ENCODE data around the gene EMSY. TPM values are rescaled to one million over a fixed set of nuclear protein-coding genes. Genes with fewer than 3 reads are reported as not detected.

Gene EMSY
- total and polyA plus RNA-seq, 12 donors: 5.9 to 23.4 (median 16.9) TPM

DNA sequence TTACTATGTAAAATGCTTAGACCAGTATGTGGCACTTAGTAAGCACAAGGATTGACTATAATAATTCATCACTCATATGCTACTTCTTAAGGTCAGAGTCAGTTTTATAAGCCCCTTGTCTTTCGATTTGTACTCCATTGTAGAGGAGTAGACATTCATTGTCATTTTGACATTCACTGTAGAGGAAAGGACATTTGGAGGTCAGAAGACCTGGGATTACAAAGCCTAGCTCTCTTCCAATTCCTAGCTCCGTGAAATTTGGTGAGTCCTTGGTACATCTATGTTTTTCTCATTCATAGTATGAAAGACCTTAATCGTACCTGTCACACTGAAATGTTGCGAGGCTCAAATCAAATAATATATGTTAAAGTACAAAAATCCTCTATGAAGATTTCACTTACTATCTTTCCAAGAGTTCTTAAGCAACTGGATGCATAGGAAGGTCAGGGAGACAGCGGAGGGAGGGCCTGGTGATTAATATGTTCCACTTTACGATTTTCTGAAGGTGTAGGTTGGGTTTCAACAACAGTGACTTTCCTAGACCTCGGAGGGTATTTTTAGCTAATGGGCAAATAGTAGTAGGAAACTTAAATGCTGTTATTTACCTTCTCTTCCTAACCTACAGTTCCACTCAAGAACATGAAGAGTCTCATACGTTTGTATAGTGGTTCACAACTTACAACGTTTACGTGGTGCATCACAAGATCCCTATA, 1.4 kb upstream of the EMSY start:
- no peak for ATAC-seq
- Histone ChIP-seq H3K27ac (peak overlapping the region in 9 of 10 donors; percentile 83 to 98 (median 93)), H3K27me3 (no peaks in the 10 kb centered on the region), H3K9me3 (no peaks in the 10 kb centered on the region), H3K4me3 (peak overlapping the region in 9 of 10 donors; percentile 74 to 99 (median 97)), H3K4me1 (peaks cover 0 to 35% (median 22%) of the 10 kb centered on the region in 9 donors), H3K36me3 (peaks cover 0 to 27% (median 6%) of the 10 kb centered on the region in 9 donors)
- no peak for DNase-seq
- intact Hi-C loops (cut with DNase I): loop anchor here in 7 of 10 donors (5.0 to 10.0 kb wide), 5 partner anchors 59 to 239 kb away; partner anchors contain the start of genes GVQW3 (in 4 of the 7), THAP12 (in 4 of the 7) and WNT11 (in 3 of the 7)
- 24 to 34% methylated on average over 10 of the region's 10 CpGs for WGBS, 2 donors
- TF ChIP-seq, protein P1, sequence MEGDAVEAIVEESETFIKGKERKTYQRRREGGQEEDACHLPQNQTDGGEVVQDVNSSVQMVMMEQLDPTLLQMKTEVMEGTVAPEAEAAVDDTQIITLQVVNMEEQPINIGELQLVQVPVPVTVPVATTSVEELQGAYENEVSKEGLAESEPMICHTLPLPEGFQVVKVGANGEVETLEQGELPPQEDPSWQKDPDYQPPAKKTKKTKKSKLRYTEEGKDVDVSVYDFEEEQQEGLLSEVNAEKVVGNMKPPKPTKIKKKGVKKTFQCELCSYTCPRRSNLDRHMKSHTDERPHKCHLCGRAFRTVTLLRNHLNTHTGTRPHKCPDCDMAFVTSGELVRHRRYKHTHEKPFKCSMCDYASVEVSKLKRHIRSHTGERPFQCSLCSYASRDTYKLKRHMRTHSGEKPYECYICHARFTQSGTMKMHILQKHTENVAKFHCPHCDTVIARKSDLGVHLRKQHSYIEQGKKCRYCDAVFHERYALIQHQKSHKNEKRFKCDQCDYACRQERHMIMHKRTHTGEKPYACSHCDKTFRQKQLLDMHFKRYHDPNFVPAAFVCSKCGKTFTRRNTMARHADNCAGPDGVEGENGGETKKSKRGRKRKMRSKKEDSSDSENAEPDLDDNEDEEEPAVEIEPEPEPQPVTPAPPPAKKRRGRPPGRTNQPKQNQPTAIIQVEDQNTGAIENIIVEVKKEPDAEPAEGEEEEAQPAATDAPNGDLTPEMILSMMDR (IDR thresholded peaks at IDR 0.05): no peak

DNA sequence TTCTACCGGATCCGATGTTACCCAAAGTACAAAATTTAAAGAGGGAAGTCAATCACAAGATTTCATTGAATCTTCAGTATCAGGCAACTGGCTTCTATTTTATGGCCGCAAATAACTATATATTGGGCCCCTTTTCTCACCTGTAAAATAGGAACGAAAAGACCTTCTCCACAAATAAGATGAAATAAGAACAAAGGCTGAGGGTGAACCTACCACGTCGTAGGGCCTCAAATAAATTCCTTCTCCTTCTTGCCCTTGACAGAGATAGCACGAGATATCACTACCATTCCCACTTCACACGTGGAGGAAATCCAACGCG, 794 bp upstream of the EMSY start:
- intact Hi-C loops (cut with DNase I): loop anchor here in 8 of 10 donors (1.0 to 10.0 kb wide), 7 partner anchors 59 to 239 kb away; partner anchors contain the start of genes GVQW3 (in 8 of the 8), THAP12 (in 8 of the 8) and WNT11 (in 3 of the 8)
- peak overlapping the region; percentile 60 to 98 (median 92) for H3K27ac ChIP-seq

DNA sequence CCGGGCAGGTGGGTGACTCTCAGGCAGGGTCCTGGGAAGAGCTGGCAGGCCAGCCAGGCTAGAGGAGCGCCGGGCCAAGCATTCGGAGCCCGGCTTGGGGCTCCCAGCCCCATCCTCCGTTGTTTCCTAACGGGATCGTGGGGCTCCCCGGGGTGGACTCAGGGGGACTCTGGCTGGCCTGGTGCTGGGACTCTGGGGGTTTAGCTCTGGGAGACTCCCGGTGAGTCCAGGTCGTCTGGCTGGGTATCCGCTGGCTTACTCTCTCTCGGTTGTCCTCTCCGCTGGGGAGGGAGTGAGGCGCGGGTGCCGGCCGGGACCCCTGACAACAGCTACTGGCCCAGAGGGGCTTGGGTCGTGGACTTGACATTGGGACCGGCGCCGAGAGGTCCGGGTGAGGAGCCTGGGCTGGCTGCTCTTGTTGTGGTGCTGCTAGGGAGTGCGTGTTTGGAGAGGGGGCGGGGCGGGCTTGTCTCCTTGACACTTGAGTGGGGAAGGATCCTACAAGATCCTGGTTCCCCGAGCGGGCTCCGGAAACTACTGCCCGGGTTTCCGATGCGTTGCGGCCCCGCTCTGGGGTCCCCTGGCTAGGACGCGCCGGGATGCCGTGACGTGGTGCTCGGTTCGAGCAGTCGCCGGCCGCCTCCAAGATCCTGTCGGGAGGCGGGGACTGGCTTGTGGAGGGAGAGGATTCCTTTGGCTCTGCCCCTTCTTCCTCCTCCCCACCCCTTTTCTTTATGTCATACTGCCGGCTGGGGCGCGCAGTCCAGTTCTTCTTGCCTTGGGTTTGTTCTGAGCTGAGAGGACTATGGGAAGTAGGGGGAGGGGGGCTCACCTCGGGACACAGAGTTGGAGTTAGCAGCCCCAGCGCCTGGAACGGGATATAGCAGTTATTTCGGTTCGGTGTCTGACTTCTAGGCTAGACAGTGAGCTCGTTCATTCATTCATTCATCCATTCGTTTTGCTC, 585 bp downstream of the EMSY start:
- intact Hi-C loops (cut with DNase I): loop anchor here in 4 of 10 donors (2.0 to 10.0 kb wide), 4 partner anchors 61 to 241 kb away; partner anchors contain the start of genes GVQW3 (in 3 of the 4), THAP12 (in 3 of the 4) and WNT11 (in 1 of the 4)

More for the DNA sequence above, 794 bp upstream of the EMSY start:
- H3K36me3 ChIP-seq: peaks cover 0 to 33% (median 6%) of the 10 kb centered on the region in 9 donors
- peaks cover 0 to 35% (median 22%) of the 10 kb centered on the region in 9 donors for H3K4me1 ChIP-seq
- peak overlapping the region; percentile 43 to 99 (median 97) for H3K4me3 ChIP-seq
- no peaks in the 10 kb centered on the region for H3K27me3 ChIP-seq
- DNase-seq (no peak), ATAC-seq (no peak)
- TF ChIP-seq, protein P1 (IDR thresholded peaks at IDR 0.05): no peak
- 0% methylated on average over 10 of the region's 10 CpGs for WGBS, 2 donors
- no peaks in the 10 kb centered on the region for H3K9me3 ChIP-seq

More for the DNA sequence above, 585 bp downstream of the EMSY start:
- 0% methylated on average over 56 of the region's 56 CpGs for WGBS, 2 donors
- TF ChIP-seq, protein P1 (IDR thresholded peaks at IDR 0.05): peak in 4 of 9 donors; percentile 10 to 33 (median 16)
- Histone ChIP-seq H3K27me3 (no peaks in the 10 kb centered on the region), H3K36me3 (peaks cover 0 to 45% (median 11%) of the 10 kb centered on the region in 9 donors), H3K4me1 (peaks cover 0 to 35% (median 22%) of the 10 kb centered on the region in 9 donors), H3K4me3 (peak overlapping the region; percentile 74 to 99 (median 97)), H3K27ac (peak overlapping the region; percentile 33 to 98 (median 92)), H3K9me3 (no peaks in the 10 kb centered on the region)
- ATAC-seq (peak; percentile 63 to 84 (median 74)), DNase-seq (peak; percentile 66 to 81)

Measured in heart right ventricle (tissue), 16 donors.